ENCODE measurements around the gene WNK4.

WNK4 gene

GRCh38 chr17:42783791-42784138 lies 3.4 kb downstream of the WNK4 start:
- no peaks in the 10 kb centered on the region for H3K4me1 ChIP-seq
- no peak for TF ChIP-seq CTCF (IDR thresholded peaks at IDR 0.05; ENCODE audit: low read depth, low read length)
- H3K27me3 ChIP-seq = peaks cover 83% of the 10 kb centered on the region
- DNase-seq = no peak
- H3K36me3 ChIP-seq = peaks cover 5% of the 10 kb centered on the region; the same call in 1 of the 2 replicates
- H3K4me3 ChIP-seq (ENCODE audit: low read depth, low read length) = no peak overlapping the region
- H3K9me3 ChIP-seq = peaks cover 4% of the 10 kb centered on the region

GRCh38 chr17:42784409-42784808 lies 4.0 kb downstream of the WNK4 start:
- Histone ChIP-seq H3K9me3 (peaks cover 4% of the 10 kb centered on the region), H3K4me3 (ENCODE audit: low read depth, low read length) (no peak overlapping the region), H3K4me1 (no peaks in the 10 kb centered on the region), H3K36me3 (peaks cover 2% of the 10 kb centered on the region; the same call in 1 of the 2 replicates), H3K27me3 (peaks cover 88% of the 10 kb centered on the region)
- DNase-seq = no peak
- no peak for TF ChIP-seq CTCF (IDR thresholded peaks at IDR 0.05; ENCODE audit: low read depth, low read length)

GRCh38 chr17:42784811-42785592 lies 4.6 kb downstream of the WNK4 start:
- no peak overlapping the region for H3K4me3 ChIP-seq (ENCODE audit: low read depth, low read length)

GRCh38 chr17:42787266-42787665 lies 6.9 kb downstream of the WNK4 start:
- TF ChIP-seq CTCF (IDR thresholded peaks at IDR 0.05; ENCODE audit: low read depth, low read length) = no peak
- peaks cover 79% of the 10 kb centered on the region for H3K27me3 ChIP-seq
- H3K4me3 ChIP-seq (ENCODE audit: low read depth, low read length) = no peak overlapping the region
- H3K36me3 ChIP-seq = no peaks in the 10 kb centered on the region
- peaks cover 4% of the 10 kb centered on the region for H3K9me3 ChIP-seq
- no peak for DNase-seq
- no peaks in the 10 kb centered on the region for H3K4me1 ChIP-seq

More at GRCh38 chr17:42784811-42785592, 4.6 kb downstream of the WNK4 start:
- Histone ChIP-seq H3K27me3 (peaks cover 91% of the 10 kb centered on the region), H3K9me3 (peaks cover 4% of the 10 kb centered on the region), H3K36me3 (no peaks in the 10 kb centered on the region; the same call in 1 of the 2 replicates), H3K4me1 (no peaks in the 10 kb centered on the region)
- no peak for TF ChIP-seq CTCF (IDR thresholded peaks at IDR 0.05; ENCODE audit: low read depth, low read length)
- DNase-seq = no peak

- Histone ChIP-seq H3K4me3 (ENCODE audit: low read depth, low read length) (no peak overlapping the region), H3K27me3 (peaks cover 32% of the 10 kb centered on the region), H3K4me1 (no peaks in the 10 kb centered on the region), H3K36me3 (no peaks in the 10 kb centered on the region), H3K9me3 (no peaks in the 10 kb centered on the region)
- DNase-seq = no peak
- TF ChIP-seq CTCF (IDR thresholded peaks at IDR 0.05; ENCODE audit: low read depth, low read length) = no peak
Observed at GRCh38 chr17:42791948-42792347, 11.5 kb downstream of the WNK4 start.

- no peak for DNase-seq
- Histone ChIP-seq H3K27me3 (peaks cover 26% of the 10 kb centered on the region), H3K36me3 (no peaks in the 10 kb centered on the region), H3K4me3 (ENCODE audit: low read depth, low read length) (no peak overlapping the region), H3K4me1 (no peaks in the 10 kb centered on the region), H3K9me3 (no peaks in the 10 kb centered on the region)
- no peak for TF ChIP-seq CTCF (IDR thresholded peaks at IDR 0.05; ENCODE audit: low read depth, low read length)
Observed at GRCh38 chr17:42792545-42792944, 12.1 kb downstream of the WNK4 start.

Measured in BE2C (cell line).